ENCODE measurements around the gene IGSF21.

The IGSF21 gene

GRCh38 chr1:18155881-18156385 is 48.3 kb downstream of the IGSF21 start:
- ATAC-seq, result no peak
- TF ChIP-seq POU6F1 (CRISPR knock-in tag; IDR thresholded peaks at IDR 0.05; ENCODE audit: borderline replicate concordance, low read depth) (no peak), CSRNP3 (CRISPR knock-in tag; IDR thresholded peaks at IDR 0.05) (no peak), ZFP3 (CRISPR knock-in tag; IDR thresholded peaks at IDR 0.05) (no peak), PATZ1 (CRISPR knock-in tag; IDR thresholded peaks at IDR 0.05; ENCODE audit: borderline replicate concordance) (no peak), ZNF70 (CRISPR knock-in tag; IDR thresholded peaks at IDR 0.05) (no peak), ESRRG (CRISPR knock-in tag; IDR thresholded peaks at IDR 0.05) (no peak), TOX (CRISPR knock-in tag; IDR thresholded peaks at IDR 0.05; ENCODE audit: borderline replicate concordance) (no peak), ZC3H10 (CRISPR knock-in tag; IDR thresholded peaks at IDR 0.05) (no peak), ZFP30 (CRISPR knock-in tag; IDR thresholded peaks at IDR 0.05) (no peak), TSHZ2 (CRISPR knock-in tag; IDR thresholded peaks at IDR 0.05) (no peak), PPARA (CRISPR knock-in tag; IDR thresholded peaks at IDR 0.05; ENCODE audit: borderline replicate concordance) (no peak), SNAI2 (CRISPR knock-in tag; IDR thresholded peaks at IDR 0.05) (no peak), ISL1 (CRISPR knock-in tag; IDR thresholded peaks at IDR 0.05) (no peak), ZNF8 (CRISPR knock-in tag; IDR thresholded peaks at IDR 0.05) (no peak), RARB (CRISPR knock-in tag; IDR thresholded peaks at IDR 0.05) (no peak), ZNF565 (CRISPR knock-in tag; conservative IDR thresholded peaks at IDR 0.05; ENCODE audit: low read depth) (no peak), GLIS3 (CRISPR knock-in tag; IDR thresholded peaks at IDR 0.05) (no peak)

GRCh38 chr1:18157352-18157751 is 49.8 kb downstream of the IGSF21 start:
- ATAC-seq, result no peak

More at GRCh38 chr1:18157352-18157751, 49.8 kb downstream of the IGSF21 start:
- no peak for TF ChIP-seq ISL1 (CRISPR knock-in tag; IDR thresholded peaks at IDR 0.05)
- no peak for TF ChIP-seq TSHZ2 (CRISPR knock-in tag; IDR thresholded peaks at IDR 0.05)
- TF ChIP-seq ZNF8 (CRISPR knock-in tag; IDR thresholded peaks at IDR 0.05), result no peak
- TF ChIP-seq ZFP30 (CRISPR knock-in tag; IDR thresholded peaks at IDR 0.05), result no peak
- no peak for TF ChIP-seq PATZ1 (CRISPR knock-in tag; IDR thresholded peaks at IDR 0.05; ENCODE audit: borderline replicate concordance)
- no peak for TF ChIP-seq OSR1 (CRISPR knock-in tag; IDR thresholded peaks at IDR 0.05)
- no peak for TF ChIP-seq ESRRG (CRISPR knock-in tag; IDR thresholded peaks at IDR 0.05)
- TF ChIP-seq CSDC2 (CRISPR knock-in tag; IDR thresholded peaks at IDR 0.05), result no peak
- no peak for TF ChIP-seq ZFP3 (CRISPR knock-in tag; IDR thresholded peaks at IDR 0.05)
- TF ChIP-seq GLIS3 (CRISPR knock-in tag; IDR thresholded peaks at IDR 0.05), result no peak
- no peak for TF ChIP-seq POU6F1 (CRISPR knock-in tag; IDR thresholded peaks at IDR 0.05; ENCODE audit: borderline replicate concordance, low read depth)
- no peak for TF ChIP-seq BACH2 (CRISPR knock-in tag; IDR thresholded peaks at IDR 0.05; ENCODE audit: borderline replicate concordance)
- no peak for TF ChIP-seq RARB (CRISPR knock-in tag; IDR thresholded peaks at IDR 0.05)
- no peak for TF ChIP-seq ZNF565 (CRISPR knock-in tag; conservative IDR thresholded peaks at IDR 0.05; ENCODE audit: low read depth)
- TF ChIP-seq SNAI2 (CRISPR knock-in tag; IDR thresholded peaks at IDR 0.05), result no peak
- TF ChIP-seq CREB5 (CRISPR knock-in tag; IDR thresholded peaks at IDR 0.05; ENCODE audit: low read depth), result no peak
- TF ChIP-seq TCF4 (CRISPR knock-in tag; IDR thresholded peaks at IDR 0.05; ENCODE audit: borderline replicate concordance), result no peak
- no peak for TF ChIP-seq ZC3H10 (CRISPR knock-in tag; IDR thresholded peaks at IDR 0.05)

All from SK-N-SH treated with all-trans-retinoic acid at 6 μM for 48 hours (cell line).